Mesendoderm (in vitro differentiated cells): ENCODE results near the gene UBE2I.

Source experiments
- DNase-seq: peaks from one replicate; pipeline ENCODE4 v3.0.0; 2013
- H2AK5ac ChIP-seq: 2 replicates; pipeline ENCODE4 v1.6.1; 2013; ENCODE audit warnings: low read length, inconsistent platforms
- H2BK120ac ChIP-seq: 2 replicates; pipeline ENCODE4 v1.6.1; 2013; ENCODE audit warnings: low read depth, mild to moderate bottlenecking, low read length, moderate library complexity, mixed read lengths
- H2BK15ac ChIP-seq: replicated peaks from 2 replicates; pipeline ENCODE4 v1.6.1; 2013; ENCODE audit warnings: low read depth, mild to moderate bottlenecking, moderate library complexity
- H2BK5ac ChIP-seq: 2 replicates; pipeline ENCODE4 v1.6.1; 2013; ENCODE audit warnings: low read length, inconsistent platforms
- H3K18ac ChIP-seq: 2 replicates; pipeline ENCODE4 v1.6.1; 2013; ENCODE audit warnings: mild to moderate bottlenecking, low read length, mixed read lengths
- H3K23ac ChIP-seq: one replicate; pipeline ENCODE4 v1.6.1; 2013; ENCODE audit warnings: low read length
- H3K27ac ChIP-seq: 2 replicates; pipeline ENCODE4 v1.5.1; 2013; ENCODE audit warnings: low read depth, mild to moderate bottlenecking, inconsistent platforms, low read length, moderate library complexity
- H3K27me3 ChIP-seq: 2 replicates; pipeline ENCODE4 v1.6.1; 2013; ENCODE audit warnings: low read length, control low read depth, mild to moderate bottlenecking, inconsistent platforms; ENCODE audit not compliant: insufficient read depth, poor library complexity
- H3K36me3 ChIP-seq: 2 replicates; pipeline ENCODE4 v1.6.1; 2013; ENCODE audit warnings: low read length, inconsistent platforms; ENCODE audit not compliant: control insufficient read depth, insufficient read depth
- H3K4ac ChIP-seq: one replicate; pipeline ENCODE4 v1.6.1; 2013; ENCODE audit warnings: low read depth, mild to moderate bottlenecking, low read length, moderate library complexity
- H3K4me1 ChIP-seq: 2 replicates; pipeline ENCODE4 v1.6.1; 2013; ENCODE audit warnings: low read depth, low read length, inconsistent platforms; ENCODE audit not compliant: control insufficient read depth
- H3K4me2 ChIP-seq: 2 replicates; pipeline ENCODE4 v1.6.1; 2013; ENCODE audit warnings: low read length
- H3K4me3 ChIP-seq: 2 replicates; pipeline ENCODE4 v1.5.1; 2013; ENCODE audit warnings: mild to moderate bottlenecking, low read length
- H3K56ac ChIP-seq: one replicate; pipeline ENCODE4 v1.6.1; 2013; ENCODE audit warnings: low read length
- H3K79me1 ChIP-seq: 2 replicates; pipeline ENCODE4 v1.6.1; 2013; ENCODE audit warnings: low read length, inconsistent platforms
- H3K79me2 ChIP-seq: 2 replicates; pipeline ENCODE4 v1.6.1; 2013; ENCODE audit warnings: mild to moderate bottlenecking, low read length; ENCODE audit not compliant: control insufficient read depth, insufficient read depth
- H3K9ac ChIP-seq: 2 replicates; pipeline ENCODE4 v1.6.1; 2013; ENCODE audit warnings: low read length, inconsistent platforms
- H4K5ac ChIP-seq: one replicate; pipeline ENCODE4 v1.6.1; 2013; ENCODE audit warnings: low read length
- H4K8ac ChIP-seq: one replicate; pipeline ENCODE4 v1.6.1; 2013; ENCODE audit warnings: low read depth, mild to moderate bottlenecking, control low read depth, low read length, moderate library complexity
- WGBS: extraction: QIAGEN DNeasy Blood & Tissue Kit; methylation state at CpG from one replicate; pipeline ENCODE4 v1.1.7; 2013; ENCODE audit warnings: low lambda C conversion rate, missing lambda C conversion rate; ENCODE audit not compliant: insufficient coverage; ENCODE audit errors: extremely low coverage; 5-methylcytosine and 5-hydroxymethylcytosine counted together

Gene UBE2I

GRCh38 chr16:1313721-1314369, 4.4 kb downstream of the UBE2I start:
- Histone ChIP-seq H3K4ac (no peak overlapping the region), H3K27me3 (no peaks in the 10 kb centered on the region), H4K5ac (no peak overlapping the region), H2BK5ac (no peak overlapping the region), H2AK5ac (no peak overlapping the region), H3K79me2 (peaks cover 63% of the 10 kb centered on the region), H3K4me2 (no peak overlapping the region), H3K23ac (no peak overlapping the region), H3K4me3 (no peak overlapping the region), H3K79me1 (peaks cover 22% of the 10 kb centered on the region), H2BK120ac (no peak overlapping the region), H3K9ac (no peak overlapping the region), H3K27ac (no peak overlapping the region), H3K36me3 (peaks cover 23% of the 10 kb centered on the region), H2BK15ac (no peak overlapping the region), H3K18ac (no peak overlapping the region), H3K56ac (no peak overlapping the region), H3K4me1 (peaks cover 6% of the 10 kb centered on the region), H4K8ac (no peak overlapping the region)
- DNase-seq: no peak
- WGBS: no CpG with 5 or more reads among the region's 38 CpGs

- Histone ChIP-seq H3K4ac (no peak overlapping the region), H2BK15ac (no peak overlapping the region), H2BK5ac (no peak overlapping the region), H3K23ac (no peak overlapping the region), H2AK5ac (no peak overlapping the region), H3K4me3 (no peak overlapping the region), H4K5ac (no peak overlapping the region), H3K18ac (no peak overlapping the region), H2BK120ac (no peak overlapping the region), H3K27ac (no peak overlapping the region), H3K79me2 (peaks cover 66% of the 10 kb centered on the region), H3K4me2 (no peak overlapping the region), H3K4me1 (peaks cover 6% of the 10 kb centered on the region), H3K56ac (no peak overlapping the region), H3K36me3 (peaks cover 26% of the 10 kb centered on the region), H3K27me3 (no peaks in the 10 kb centered on the region), H3K79me1 (peaks cover 25% of the 10 kb centered on the region), H4K8ac (no peak overlapping the region), H3K9ac (no peak overlapping the region)
- no CpG with 5 or more reads among the region's 28 CpGs for WGBS
- no peak for DNase-seq
Measured at GRCh38 chr16:1314399-1315068, 5.1 kb downstream of the UBE2I start.

- Histone ChIP-seq H3K9ac (no peak overlapping the region), H4K5ac (no peak overlapping the region), H3K27me3 (no peaks in the 10 kb centered on the region), H2BK120ac (no peak overlapping the region), H3K4me1 (peaks cover 6% of the 10 kb centered on the region), H3K79me1 (peaks cover 26% of the 10 kb centered on the region), H3K4ac (no peak overlapping the region), H3K4me3 (no peak overlapping the region), H3K79me2 (peaks cover 59% of the 10 kb centered on the region), H3K36me3 (peaks cover 31% of the 10 kb centered on the region), H2BK5ac (no peak overlapping the region), H3K27ac (no peak overlapping the region), H4K8ac (no peak overlapping the region), H2AK5ac (no peak overlapping the region), H3K56ac (no peak overlapping the region), H3K4me2 (no peak overlapping the region), H3K23ac (no peak overlapping the region), H3K18ac (no peak overlapping the region), H2BK15ac (no peak overlapping the region)
- no peak for DNase-seq
- no CpG with 5 or more reads among the region's 46 CpGs for WGBS
Measured at GRCh38 chr16:1315081-1316032, 5.9 kb downstream of the UBE2I start.

GRCh38 chr16:1316033-1316405, 6.6 kb downstream of the UBE2I start:
- H3K36me3 ChIP-seq: peaks cover 35% of the 10 kb centered on the region

GRCh38 chr16:1317479-1318267, 8.2 kb downstream of the UBE2I start:
- no CpG with 5 or more reads among the region's 32 CpGs for WGBS
- H3K56ac ChIP-seq: no peak overlapping the region
- no peak overlapping the region for H2AK5ac ChIP-seq
- peaks cover 37% of the 10 kb centered on the region for H3K36me3 ChIP-seq
- peaks cover 26% of the 10 kb centered on the region for H3K79me1 ChIP-seq
- H2BK120ac ChIP-seq: no peak overlapping the region
- DNase-seq: no peak
- H4K8ac ChIP-seq: no peak overlapping the region
- H3K9ac ChIP-seq: no peak overlapping the region
- H3K79me2 ChIP-seq: peaks cover 36% of the 10 kb centered on the region
- no peak overlapping the region for H3K27ac ChIP-seq
- no peaks in the 10 kb centered on the region for H3K27me3 ChIP-seq
- no peak overlapping the region for H2BK15ac ChIP-seq
- H3K4ac ChIP-seq: no peak overlapping the region
- H3K4me2 ChIP-seq: no peak overlapping the region
- no peak overlapping the region for H2BK5ac ChIP-seq
- H3K4me3 ChIP-seq: no peak overlapping the region
- H3K4me1 ChIP-seq: no peaks in the 10 kb centered on the region
- H3K18ac ChIP-seq: no peak overlapping the region
- no peak overlapping the region for H4K5ac ChIP-seq
- no peak overlapping the region for H3K23ac ChIP-seq

More at GRCh38 chr16:1316033-1316405, 6.6 kb downstream of the UBE2I start:
- Histone ChIP-seq H3K23ac (no peak overlapping the region), H3K27me3 (no peaks in the 10 kb centered on the region), H3K27ac (no peak overlapping the region), H2BK15ac (no peak overlapping the region), H3K79me2 (peaks cover 53% of the 10 kb centered on the region), H3K79me1 (peaks cover 26% of the 10 kb centered on the region), H2BK5ac (no peak overlapping the region), H3K56ac (no peak overlapping the region), H4K5ac (no peak overlapping the region), H3K4ac (no peak overlapping the region), H2BK120ac (no peak overlapping the region), H3K9ac (no peak overlapping the region), H3K18ac (no peak overlapping the region), H3K4me1 (peaks cover 6% of the 10 kb centered on the region), H4K8ac (no peak overlapping the region), H3K4me3 (no peak overlapping the region), H2AK5ac (no peak overlapping the region), H3K4me2 (no peak overlapping the region)
- no peak for DNase-seq
- no CpG with 5 or more reads among the region's 14 CpGs for WGBS
